ENCODE data around the gene RAD52. TPM values are rescaled to one million over a fixed set of nuclear protein-coding genes. Genes with fewer than 3 reads are reported as not detected.

RAD52 gene
- total RNA-seq, 3 donors from 2014 or later: 13.3 to 30.6 (median 19.0) TPM

- intact Hi-C loops (cut with DNase I; ENCODE audit: low total_unique reads): no loop called here
- Histone ChIP-seq H3K27ac (no peak overlapping the region), H3K4me1 (no peaks in the 10 kb centered on the region), H3K4me3 (no peak overlapping the region), H3K36me3 (peaks cover 9% of the 10 kb centered on the region), H3K27me3 (no peaks in the 10 kb centered on the region), H3K9me3 (no peaks in the 10 kb centered on the region)
- TF ChIP-seq, protein P1, sequence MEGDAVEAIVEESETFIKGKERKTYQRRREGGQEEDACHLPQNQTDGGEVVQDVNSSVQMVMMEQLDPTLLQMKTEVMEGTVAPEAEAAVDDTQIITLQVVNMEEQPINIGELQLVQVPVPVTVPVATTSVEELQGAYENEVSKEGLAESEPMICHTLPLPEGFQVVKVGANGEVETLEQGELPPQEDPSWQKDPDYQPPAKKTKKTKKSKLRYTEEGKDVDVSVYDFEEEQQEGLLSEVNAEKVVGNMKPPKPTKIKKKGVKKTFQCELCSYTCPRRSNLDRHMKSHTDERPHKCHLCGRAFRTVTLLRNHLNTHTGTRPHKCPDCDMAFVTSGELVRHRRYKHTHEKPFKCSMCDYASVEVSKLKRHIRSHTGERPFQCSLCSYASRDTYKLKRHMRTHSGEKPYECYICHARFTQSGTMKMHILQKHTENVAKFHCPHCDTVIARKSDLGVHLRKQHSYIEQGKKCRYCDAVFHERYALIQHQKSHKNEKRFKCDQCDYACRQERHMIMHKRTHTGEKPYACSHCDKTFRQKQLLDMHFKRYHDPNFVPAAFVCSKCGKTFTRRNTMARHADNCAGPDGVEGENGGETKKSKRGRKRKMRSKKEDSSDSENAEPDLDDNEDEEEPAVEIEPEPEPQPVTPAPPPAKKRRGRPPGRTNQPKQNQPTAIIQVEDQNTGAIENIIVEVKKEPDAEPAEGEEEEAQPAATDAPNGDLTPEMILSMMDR (IDR thresholded peaks at IDR 0.05): no peak
- TF ChIP-seq POLR2AphosphoS5 (IDR thresholded peaks at IDR 0.05) (no peak), POLR2A (IDR thresholded peaks at IDR 0.05) (no peak)
- DNase-seq (ENCODE audit: low spot score in 2 of 2): no peak
Observed at GRCh38 chr12:905261-906031, 44.0 kb downstream of the RAD52 start.

DNA sequence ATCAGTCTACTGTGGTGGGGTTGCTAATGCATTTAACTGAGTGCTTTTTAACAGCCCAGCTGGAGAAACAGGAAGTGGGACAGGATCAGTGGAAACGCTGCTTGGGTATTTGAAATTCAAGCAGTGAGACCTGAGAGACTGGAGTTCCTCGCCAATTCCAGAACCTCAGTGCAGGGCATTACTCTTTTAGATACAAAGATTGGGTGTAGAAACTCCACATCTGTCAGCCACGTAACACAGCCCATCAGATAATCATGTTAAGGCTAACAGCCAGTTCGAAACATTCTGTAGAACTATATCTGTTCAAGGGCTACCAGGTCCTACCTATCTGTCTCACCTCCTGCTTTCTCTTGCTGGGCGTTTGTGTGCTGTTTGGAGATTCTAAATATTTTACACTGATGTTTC lies 45.5 kb downstream of the RAD52 start:
- TF ChIP-seq POLR2AphosphoS5 (IDR thresholded peaks at IDR 0.05) (no peak), POLR2A (IDR thresholded peaks at IDR 0.05) (no peak)
- TF ChIP-seq, protein P1 (IDR thresholded peaks at IDR 0.05): no peak
- intact Hi-C loops (cut with DNase I; ENCODE audit: low total_unique reads): no loop called here
- Histone ChIP-seq H3K4me3 (no peak overlapping the region), H3K9me3 (no peaks in the 10 kb centered on the region), H3K36me3 (peaks cover 12% of the 10 kb centered on the region), H3K27ac (no peak overlapping the region), H3K4me1 (no peaks in the 10 kb centered on the region), H3K27me3 (no peaks in the 10 kb centered on the region)
- DNase-seq (ENCODE audit: low spot score in 2 of 2): no peak

GRCh38 chr12:903055-903454 lies 46.4 kb downstream of the RAD52 start:
- Histone ChIP-seq H3K9me3 (no peaks in the 10 kb centered on the region), H3K4me3 (no peak overlapping the region), H3K27me3 (no peaks in the 10 kb centered on the region), H3K36me3 (peaks cover 12% of the 10 kb centered on the region), H3K4me1 (no peaks in the 10 kb centered on the region), H3K27ac (no peak overlapping the region)
- no peak for DNase-seq (ENCODE audit: low spot score in 2 of 2)
- TF ChIP-seq POLR2A (IDR thresholded peaks at IDR 0.05): no peak
- no peak for TF ChIP-seq POLR2AphosphoS5 (IDR thresholded peaks at IDR 0.05)
- TF ChIP-seq, protein P1 (IDR thresholded peaks at IDR 0.05): no peak
- intact Hi-C loops (cut with DNase I; ENCODE audit: low total_unique reads): no loop called here

DNA sequence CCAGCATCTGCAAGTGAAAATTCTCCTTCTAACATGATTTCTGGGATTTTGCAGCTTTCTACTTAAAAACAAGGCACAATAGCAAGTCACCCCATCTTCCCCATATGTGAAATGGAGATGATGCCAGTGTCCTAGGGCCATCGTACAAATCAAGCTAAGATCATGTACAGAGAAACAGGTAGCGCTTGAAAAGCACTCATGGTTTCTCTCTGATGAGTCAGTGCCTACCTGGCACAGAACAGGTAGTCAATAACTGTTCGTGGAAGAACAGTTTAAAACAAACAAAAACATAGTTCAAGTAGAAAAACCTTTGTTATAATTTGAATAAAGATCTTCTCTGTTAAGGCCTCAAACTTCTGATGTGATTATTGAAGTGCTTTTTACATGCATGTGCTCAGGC lies 46.9 kb downstream of the RAD52 start:
- no peak for DNase-seq (ENCODE audit: low spot score in 2 of 2)
- Histone ChIP-seq H3K9me3 (no peaks in the 10 kb centered on the region), H3K36me3 (peaks cover 12% of the 10 kb centered on the region), H3K4me3 (no peak overlapping the region), H3K27ac (no peak overlapping the region), H3K27me3 (no peaks in the 10 kb centered on the region), H3K4me1 (no peaks in the 10 kb centered on the region)
- TF ChIP-seq, protein P1 (IDR thresholded peaks at IDR 0.05): no peak
- TF ChIP-seq POLR2AphosphoS5 (IDR thresholded peaks at IDR 0.05) (no peak), POLR2A (IDR thresholded peaks at IDR 0.05) (no peak)
- intact Hi-C loops (cut with DNase I; ENCODE audit: low total_unique reads): no loop called here

- Histone ChIP-seq H3K9me3 (no peaks in the 10 kb centered on the region), H3K27ac (no peak overlapping the region), H3K4me1 (no peaks in the 10 kb centered on the region), H3K27me3 (no peaks in the 10 kb centered on the region), H3K4me3 (no peak overlapping the region), H3K36me3 (peaks cover 18% of the 10 kb centered on the region)
- intact Hi-C loops (cut with DNase I; ENCODE audit: low total_unique reads): no loop called here
- DNase-seq (ENCODE audit: low spot score in 2 of 2): no peak
- TF ChIP-seq POLR2AphosphoS5 (IDR thresholded peaks at IDR 0.05) (no peak), POLR2A (IDR thresholded peaks at IDR 0.05) (no peak)
- TF ChIP-seq, protein P1 (IDR thresholded peaks at IDR 0.05): no peak
Observed at GRCh38 chr12:897386-897785, 52.1 kb downstream of the RAD52 start.
